Ascending aorta (tissue), 2 donors: Measurements from ENCODE around the gene PCBP3. TPM values are rescaled to one million over a fixed set of nuclear protein-coding genes. Genes with fewer than 3 reads are reported as not detected.

Experiments used
- DNase-seq, 2 donors: peaks; one replicate each; pipeline ENCODE4 v3.0.0-alpha.2; 2019; ENCODE audit warnings: low spot score in 2 of 2
- H3K27ac ChIP-seq, 2 donors: fragments of 200-600 bp; sonication (generic); one replicate each; pipeline ENCODE4 v1.5.1; 2016 to 2017; ENCODE audit warnings: mild to moderate bottlenecking in 1 of 2
- H3K27me3 ChIP-seq: fragments of 200-600 bp; sonication (generic); one replicate; pipeline ENCODE4 v1.5.1; 2017
- H3K36me3 ChIP-seq, 2 donors: fragments of 200-600 bp; sonication (generic); one replicate each; pipeline ENCODE4 v1.5.1; 2016
- H3K4me1 ChIP-seq, 2 donors: fragments of 200-600 bp; sonication (generic); one replicate each; pipeline ENCODE4 v1.5.1; 2016 to 2017; ENCODE audit warnings: mild to moderate bottlenecking in 1 of 2
- H3K4me3 ChIP-seq, 2 donors: fragments of 200-600 bp; sonication (generic); one replicate each; pipeline ENCODE4 v1.5.1; 2016 to 2017; ENCODE audit warnings: mild to moderate bottlenecking in 1 of 2
- H3K9me3 ChIP-seq, 2 donors: fragments of 200-600 bp; sonication (generic); one replicate each; pipeline ENCODE4 v1.5.1; 2016
- CTCF ChIP-seq, 3 experiments: fragments of 200-600 bp in 2 of 3; fragments of 450-650 bp in 1 of 3; sonication (generic) in 2 of 3; IDR thresholded peaks; one replicate each; pipeline ENCODE4 v1.5.1; 2016 to 2019; ENCODE audit warnings: antibody characterized with exemption in 3 of 3, mild to moderate bottlenecking in 1 of 3, moderate library complexity in 1 of 3
- intact Hi-C: fragments of 100-400 bp; cut with DNase I; formaldehyde crosslinking; loops from one replicate; pipeline ENCODE4 v1.15.1; 2023
- total RNA-seq: library from RNA; depleted of rRNA; stranded (reverse); fragments of >200 nt; gene quantifications from one replicate; pipeline ENCODE4 v1.1.0, GENCODE V29; 2016

The PCBP3 gene
- total RNA-seq, 1 donor from 2014 or later: not detected

- H3K27me3 ChIP-seq: no peaks in the 10 kb centered on the region
- no peak overlapping the region for H3K4me3 ChIP-seq
- peak in 1 of 2 donors; percentile 63 for DNase-seq
- H3K4me1 ChIP-seq: peaks cover 2 to 8% of the 10 kb centered on the region in 2 donors
- peak overlapping the region; percentile 82 to 85 for H3K27ac ChIP-seq
- H3K9me3 ChIP-seq: no peaks in the 10 kb centered on the region
- no peak for TF ChIP-seq CTCF (IDR thresholded peaks at IDR 0.05)
- peaks cover 92 to 93% of the 10 kb centered on the region in 2 donors for H3K36me3 ChIP-seq
- intact Hi-C loops: no loop called here
Observed at GRCh38 chr21:45991606-45992300, 348.2 kb downstream of the PCBP3 start.

Other genes starting within 250 kb of the PCBP3 start
- 699 TPM for gene COL18A1, start 238.6 kb upstream of the PCBP3 start, total RNA-seq
- gene SLC19A1, start 101.3 kb upstream of the PCBP3 start, total RNA-seq: 8.4 TPM